H1 (cell line): ENCODE data around the gene ATP6V0E2. TPM values are rescaled to one million over a fixed set of nuclear protein-coding genes. Genes with fewer than 3 reads are reported as not detected.

Experiments
- ATF2 ChIP-seq: IDR thresholded peaks from 2 replicates; pipeline ENCODE4 v1.6.1; 2012; ENCODE audit warnings: low read length, inconsistent platforms
- CBX5 ChIP-seq: fragments of 300-800, 300-1000 bp; sonication (generic); IDR thresholded peaks from 2 replicates; pipeline ENCODE4 v1.7.1; 2016; ENCODE audit warnings: antibody characterized with exemption, low read length, low read depth
- TAF1 ChIP-seq: IDR thresholded peaks from 2 replicates; pipeline ENCODE4 v1.6.1; 2011; ENCODE audit warnings: mild to moderate bottlenecking, low read depth, low read length
- TAF7 ChIP-seq: optimal IDR thresholded peaks from 2 replicates; pipeline ENCODE3; 2011; ENCODE audit warnings: low read depth, mild to moderate bottlenecking, inconsistent platforms, low read length, moderate library complexity, borderline replicate concordance
- USF2 ChIP-seq: IDR thresholded peaks from 2 replicates; pipeline ENCODE4 v1.6.1; 2011; ENCODE audit warnings: low read length, improper control_type of control experiment
- YY1 ChIP-seq: IDR thresholded peaks from 2 replicates; pipeline ENCODE4 v1.6.1; 2011; ENCODE audit warnings: low read depth, mild to moderate bottlenecking, low read length
- polyA plus RNA-seq, 7 experiments: library from polyadenylated mRNA; depleted of rRNA in 3 of 7; stranded (reverse) in 5 of 7; unstranded in 2 of 7; fragments of >200 nt in 5 of 7; fragments of 200-250 nt in 2 of 7; gene quantifications; 1 replicate in 5 of 7; 2 replicates in 1 of 7; 4 replicates in 1 of 7; pipeline versions ENCODE4 v1.2.1 to v1.2.3, GENCODE V29; 2011 to 2013; ENCODE audit warnings: missing spikeins in 2 of 7, mixed read lengths in 2 of 7
- total RNA-seq: library from RNA; stranded (reverse); fragmentation: NEBNext Ultra II Directional; extraction: Animal tissue kit (Norgen Biotek cat#: 25700); gene quantifications from 2 replicates; pipeline ENCODE4 v1.2.1, GENCODE V29; 2021

The ATP6V0E2 gene
- total and polyA plus RNA-seq, 2 of the 8 experiments (the other 6 are each of a cell fraction or from before 2014, with no cell fraction given): 26.1 to 47.9 TPM

GRCh38 chr7:149873074-149873969, at the start of gene ATP6V0E2 (continued):
- no peak for TF ChIP-seq ATF2
- TF ChIP-seq CBX5: no peak
- TF ChIP-seq TAF1: peak; percentile 25; the same call in 1 of the 2 replicates
- TF ChIP-seq YY1: no peak
- no peak for TF ChIP-seq USF2
- TF ChIP-seq TAF7: no peak
